Hair follicular keratinocyte (primary cell): ENCODE results near the gene MOB2. TPM values are rescaled to one million over a fixed set of nuclear protein-coding genes. Genes with fewer than 3 reads are reported as not detected.

Experiments used
- total RNA-seq: library from RNA; depleted of rRNA; stranded (reverse); fragments of >200 nt; gene quantifications from 2 replicates; pipeline ENCODE4 v1.2.3, GENCODE V29; 2015

MOB2 gene
- 20.0 and 32.6 TPM in 2 replicates for total RNA-seq

GRCh38 chr11:1486054-1486825 is at the start of gene MOB2:
Gene MOB2, minus strand, starts transcription at chr11:1486779. Its CDS starts 223 bp downstream, at chr11:1486556.

Other genes with a start within 250 kb of the MOB2 start
- gene TOLLIP, start 177.1 kb downstream of the MOB2 start, total RNA-seq = 57.5 and 59.6 TPM in 2 replicates
- gene BRSK2, start 96.8 kb downstream of the MOB2 start, total RNA-seq = 0.04 and 0.23 TPM in 2 replicates
- 0.39 and 0.68 TPM in 2 replicates for gene DUSP8, start 85.5 kb upstream of the MOB2 start, total RNA-seq
- gene KRTAP5-1, start 98.5 kb upstream of the MOB2 start, total RNA-seq = not detected in 2 replicates
- not detected in 2 replicates for gene KRTAP5-2, start 111.5 kb upstream of the MOB2 start, total RNA-seq
- not detected in 2 replicates for gene KRTAP5-3, start 121.7 kb upstream of the MOB2 start, total RNA-seq
- gene KRTAP5-4, start 135.4 kb upstream of the MOB2 start, total RNA-seq = not detected in 2 replicates
- gene KRTAP5-5, start 143.0 kb upstream of the MOB2 start, total RNA-seq = not detected in 2 replicates
- not detected in 2 replicates for gene KRTAP5-6, start 210.4 kb upstream of the MOB2 start, total RNA-seq